ENCODE measurements around the gene GTF3C2.

The GTF3C2 gene

DNA sequence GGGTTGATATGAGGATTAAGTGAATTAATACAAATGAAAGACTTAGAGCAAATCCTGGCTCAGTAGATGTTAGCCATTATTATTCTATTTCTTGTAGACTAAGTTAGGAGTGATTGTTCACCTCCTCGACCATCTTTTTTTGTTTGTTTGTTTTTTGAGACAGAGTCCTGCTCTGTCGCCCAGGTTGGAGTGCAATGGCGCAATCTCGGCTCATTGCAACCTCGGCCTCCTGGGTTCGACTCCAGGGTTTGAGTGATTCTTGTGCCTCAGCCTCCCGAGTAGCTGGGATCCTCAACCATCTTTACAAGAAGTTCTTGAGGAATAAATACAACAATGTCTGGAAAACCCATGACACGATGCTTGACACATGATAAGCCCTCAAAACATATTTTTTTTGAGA lies 61.6 kb downstream of the GTF3C2 start:
- DNase-seq = no peak

DNA sequence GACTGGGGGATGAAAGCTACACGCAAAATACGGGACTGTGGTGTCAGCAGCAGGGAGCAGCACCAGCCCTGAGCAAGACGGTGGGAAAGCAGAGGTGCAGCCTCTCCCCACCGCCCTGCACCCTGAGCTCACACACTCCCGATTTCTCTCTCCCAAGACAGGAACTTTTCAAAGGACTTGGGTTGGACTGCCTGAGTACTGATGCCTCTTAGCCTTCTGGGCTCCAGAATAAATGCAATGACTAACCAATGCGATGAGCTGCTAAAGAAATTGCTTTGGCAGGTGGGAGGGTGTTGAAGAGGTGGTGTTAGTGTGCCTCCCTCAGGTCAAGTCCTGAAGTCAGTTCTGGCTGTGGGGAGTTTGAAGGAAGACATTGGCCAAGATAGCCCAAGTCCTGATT lies 64.7 kb downstream of the GTF3C2 start:
- no peak for DNase-seq

- DNase-seq = no peak
Measured at GRCh38 chr2:27290549-27290948, 66.0 kb downstream of the GTF3C2 start.

DNA sequence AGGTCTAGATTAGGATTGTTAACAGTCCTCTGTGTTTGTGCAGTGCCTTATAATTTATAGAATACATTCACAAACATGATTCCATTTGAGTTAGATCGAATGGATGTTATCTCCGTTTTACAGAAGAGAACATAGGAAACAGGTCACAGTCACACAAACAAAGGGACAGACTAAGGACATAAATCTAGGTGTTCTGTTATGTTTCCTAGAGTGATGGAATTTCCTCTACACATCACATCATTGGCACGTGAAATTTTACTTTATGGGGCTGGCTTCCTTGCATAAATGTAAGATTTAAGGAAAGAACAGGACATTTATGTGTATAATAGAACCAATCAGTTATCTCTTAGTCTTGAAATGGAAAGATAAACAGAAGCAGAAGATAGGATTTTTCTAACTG lies 68.0 kb downstream of the GTF3C2 start:
- DNase-seq = no peak

- DNase-seq = no peak
Measured at GRCh38 chr2:27285481-27285880, 71.1 kb downstream of the GTF3C2 start.

DNA sequence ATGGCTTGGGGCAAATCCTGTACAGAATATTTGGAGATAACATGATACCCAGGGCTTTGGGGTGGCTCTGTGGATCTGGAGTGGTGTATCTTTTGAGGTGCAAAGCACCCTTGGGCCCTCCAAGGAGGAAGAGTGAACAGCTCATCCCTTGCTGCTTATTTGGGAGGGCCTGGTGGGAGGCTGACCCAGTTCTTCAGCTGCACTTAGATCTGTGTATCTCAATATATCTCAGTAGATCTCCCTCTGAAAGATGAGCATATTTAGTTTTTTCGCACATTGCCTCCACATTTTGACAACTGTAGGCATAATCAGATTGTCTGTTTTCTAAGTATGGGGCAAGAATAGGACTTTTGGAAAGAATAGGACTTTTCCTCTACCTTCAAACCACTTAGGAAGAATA lies 71.6 kb downstream of the GTF3C2 start:
- no peak for DNase-seq

DNA sequence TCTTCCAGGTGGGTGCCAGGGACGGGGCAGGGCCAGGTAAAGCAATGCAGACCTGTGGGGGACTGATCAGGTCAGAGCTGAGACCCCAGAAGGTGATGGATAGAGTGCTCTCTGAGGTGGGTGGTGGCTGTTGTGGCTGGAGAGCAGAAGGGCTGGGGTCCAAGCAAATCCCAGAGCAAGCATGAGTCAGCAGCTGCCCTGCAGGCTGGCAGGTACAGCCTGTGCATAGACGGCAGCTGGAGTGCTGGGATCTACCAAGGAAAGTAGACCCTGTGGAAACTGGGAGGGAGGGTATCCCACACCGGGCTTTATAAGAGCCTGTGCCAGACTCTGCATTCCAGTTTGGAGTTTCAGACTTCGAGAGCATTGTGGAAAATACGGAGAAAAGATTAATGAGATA lies 73.7 kb downstream of the GTF3C2 start:
- no peak for DNase-seq

- DNase-seq = no peak
Measured at GRCh38 chr2:27281855-27282559, 74.6 kb downstream of the GTF3C2 start, which contains the start of gene TRIM54. Gene TRIM54, plus strand, starts transcription at chr2:27282429. Its CDS starts 303 bp downstream, at chr2:27282732.

DNA sequence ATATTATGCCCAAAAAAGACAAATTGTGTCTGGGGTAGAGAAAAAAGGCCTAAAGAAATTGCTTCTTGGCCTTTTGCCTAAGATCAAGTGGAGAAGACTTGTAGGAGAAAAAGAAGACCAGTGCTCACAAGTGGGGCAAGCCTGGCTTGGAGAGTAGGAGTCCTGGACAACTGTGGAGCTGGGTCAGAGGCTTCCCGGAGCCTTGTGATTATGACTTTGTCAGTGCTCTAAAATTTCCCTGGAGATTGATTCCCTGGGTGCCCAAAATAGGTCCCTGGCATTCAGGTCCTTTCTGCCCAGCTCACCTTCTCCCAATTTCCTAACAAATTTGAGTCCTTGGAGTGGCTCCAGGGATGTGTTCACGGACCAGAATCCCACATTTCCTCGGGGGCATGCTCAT lies 75.1 kb downstream of the GTF3C2 start:
- no peak for DNase-seq

DNA sequence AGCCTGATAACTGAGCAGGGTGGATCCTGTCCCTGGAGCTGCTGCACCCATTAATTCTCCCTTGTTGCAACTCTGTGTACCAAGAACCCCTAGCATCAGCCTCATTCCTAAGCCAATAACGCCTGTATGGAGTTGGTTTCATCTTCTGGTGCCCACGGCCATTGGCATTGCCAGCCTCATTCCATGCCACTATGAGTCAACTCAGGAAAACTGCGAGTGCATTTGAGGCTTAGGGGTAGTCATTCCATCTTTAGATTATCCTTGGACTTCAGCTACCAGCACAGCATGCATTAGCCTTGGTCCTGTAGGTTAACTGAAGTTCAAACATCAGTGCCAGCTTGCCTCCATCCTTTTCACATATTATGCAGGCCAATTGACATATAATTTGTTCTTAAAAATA lies 75.7 kb downstream of the GTF3C2 start:
- DNase-seq = no peak

GRCh38 chr2:27278010-27278409 lies 78.6 kb downstream of the GTF3C2 start:
- no peak for DNase-seq
